Spleen (tissue), 11 donors: Measurements from ENCODE around the gene ADCK1. TPM values are rescaled to one million over a fixed set of nuclear protein-coding genes. Genes with fewer than 3 reads are reported as not detected.

Experiments
- DNase-seq: peaks from one replicate; pipeline ENCODE4 v3.0.0-alpha.2; 2020
- H3K27ac ChIP-seq, 8 donors: fragments of 200-600 bp; sonication (generic) in 7 of 8; 1 replicate in 4 of 8; 2 replicates in 4 of 8; pipeline versions ENCODE4 v1.5.0 to v1.8.0; 2016 to 2021; ENCODE audit warnings: inconsistent platforms in 4 of 8, mild to moderate bottlenecking in 4 of 8, moderate library complexity in 1 of 8
- H3K27me3 ChIP-seq, 7 donors: fragments of 200-600 bp; sonication (generic) in 6 of 7; replicated peaks in 1 of 7; 1 replicate in 4 of 7; 2 replicates in 3 of 7; pipeline versions ENCODE4 v1.5.0 to v1.8.0; 2016 to 2021; ENCODE audit warnings: inconsistent platforms in 3 of 7, mild to moderate bottlenecking in 1 of 7
- H3K36me3 ChIP-seq, 6 donors: fragments of 200-600 bp; sonication (generic) in 5 of 6; 1 replicate in 4 of 6; 2 replicates in 2 of 6; pipeline versions ENCODE4 v1.5.0 to v1.8.0; 2016 to 2021; ENCODE audit warnings: inconsistent platforms in 2 of 6
- H3K4me1 ChIP-seq, 6 donors: fragments of 200-600 bp; sonication (generic) in 5 of 6; 1 replicate in 3 of 6; 2 replicates in 3 of 6; pipeline versions ENCODE4 v1.5.0 to v1.8.0; 2016 to 2021; ENCODE audit warnings: inconsistent platforms in 3 of 6
- H3K4me3 ChIP-seq, 8 donors: fragments of 200-600 bp; sonication (generic) in 7 of 8; 1 replicate in 4 of 8; 2 replicates in 4 of 8; pipeline versions ENCODE4 v1.5.0 to v1.8.0; 2016 to 2021; ENCODE audit warnings: inconsistent platforms in 4 of 8, mild to moderate bottlenecking in 4 of 8, moderate library complexity in 2 of 8
- H3K9me3 ChIP-seq, 8 donors: fragments of 200-600 bp; sonication (generic) in 7 of 8; 1 replicate in 4 of 8; 2 replicates in 4 of 8; pipeline versions ENCODE4 v1.5.0 to v1.8.0; 2016 to 2021; ENCODE audit warnings: inconsistent platforms in 4 of 8
- CTCF ChIP-seq, 11 experiments: fragments of 200-600 bp in 7 of 11; fragments of 450-650 bp in 4 of 11; sonication (generic) in 4 of 11; IDR thresholded peaks in 8 of 11; conservative IDR thresholded peaks in 3 of 11; 1 replicate in 7 of 11; 2 replicates in 4 of 11; pipeline versions ENCODE4 v1.4.0 to v1.8.0; 2016 to 2021; ENCODE audit warnings: antibody characterized with exemption in 11 of 11, inconsistent platforms in 4 of 11, mild to moderate bottlenecking in 1 of 11
- POLR2A ChIP-seq, 3 donors: fragments of 450-650 bp; IDR thresholded peaks; one replicate each; pipeline ENCODE4 v1.5.1; 2017; ENCODE audit warnings: antibody characterized with exemption in 3 of 3, mild to moderate bottlenecking in 1 of 3
- POLR2AphosphoS5 ChIP-seq, 3 donors: sonication (generic); formaldehyde crosslinking; IDR thresholded peaks; one replicate each; pipeline ENCODE4 v1.5.1; 2017; ENCODE audit warnings: antibody characterized with exemption in 3 of 3
- WGBS, 5 donors: extraction: QIAGEN DNeasy Blood & Tissue Kit in 3 of 5; methylation state at CpG; one replicate each; pipeline versions ENCODE4 v1.1.5 to v1.1.7; 2013 to 2018; 5-methylcytosine and 5-hydroxymethylcytosine counted together
- intact Hi-C: fragments of 100-400 bp; cut with DNase I; formaldehyde crosslinking; loops from one replicate; pipeline ENCODE4 v1.15.0; 2023; ENCODE audit warnings: low total_unique reads
- polyA plus RNA-seq, 3 donors: library from polyadenylated mRNA; stranded (reverse); fragments of 200-250 nt; gene quantifications; one replicate each; pipeline ENCODE4 v1.2.1, GENCODE V29; 2013
- total RNA-seq, 7 donors: library from RNA; depleted of rRNA in 3 of 7; stranded (reverse); fragments of >200 nt in 3 of 7; fragmentation: NEBNext Ultra II Directional in 4 of 7; extraction: Animal tissue kit (Norgen Biotek cat#: 25700) in 4 of 7; gene quantifications; one replicate each; pipeline versions ENCODE4 v1.1.0 to v1.2.1, GENCODE V29; 2016 to 2021
- donor health status: healthy with polysubstance abuse.
- donor health status: DM: no; HTN: no; CAD: no; lungs with moderate emphysema.
- donor health status: DM: no; HTN: no; CAD: no.
- donor health status: Bipolar disorder and iron deficiency.
- donor health status: healthy.
- donor health status: DM: no; HTN: no; CAD: no.
- donor health status: DM: yes; HTN: yes; CAD: no.

ADCK1 gene
- total and polyA plus RNA-seq, 10 donors = 5.0 to 14.0 (median 9.0) TPM

- intact Hi-C loops = no loop called here
- no peak for DNase-seq
Measured at GRCh38 chr14:77920312-77920711, 120.4 kb downstream of the ADCK1 start.

GRCh38 chr14:77921818-77922217, 121.9 kb downstream of the ADCK1 start:
- Histone ChIP-seq H3K36me3 (peaks cover 0 to 29% (median 7%) of the 10 kb centered on the region in 6 donors), H3K27ac (no peak overlapping the region), H3K4me1 (no peaks in the 10 kb centered on the region), H3K27me3 (no peaks in the 10 kb centered on the region), H3K4me3 (no peak overlapping the region), H3K9me3 (peaks cover 0 to 11% (median 4%) of the 10 kb centered on the region in 8 donors)
- intact Hi-C loops = no loop called here
- TF ChIP-seq CTCF (IDR thresholded peaks at IDR 0.05 in 8 of 11, conservative IDR thresholded peaks at IDR 0.05 in 3 of 11) (no peak), POLR2A (IDR thresholded peaks at IDR 0.05) (no peak), POLR2AphosphoS5 (IDR thresholded peaks at IDR 0.05) (no peak)
- WGBS, 5 donors = 84 to 100% (median 88%) methylated on average over 2 of the region's 2 CpGs
- no peak for DNase-seq

More at GRCh38 chr14:77920312-77920711, 120.4 kb downstream of the ADCK1 start:
- H3K9me3 ChIP-seq = peaks cover 0 to 11% (median 4%) of the 10 kb centered on the region in 8 donors
- peaks cover 0 to 14% (median 1%) of the 10 kb centered on the region in 6 donors for H3K36me3 ChIP-seq
- no peak overlapping the region for H3K4me3 ChIP-seq
- H3K27me3 ChIP-seq = no peaks in the 10 kb centered on the region
- TF ChIP-seq CTCF (IDR thresholded peaks at IDR 0.05 in 8 of 11, conservative IDR thresholded peaks at IDR 0.05 in 3 of 11) = no peak
- TF ChIP-seq POLR2A (IDR thresholded peaks at IDR 0.05) = no peak
- TF ChIP-seq POLR2AphosphoS5 (IDR thresholded peaks at IDR 0.05) = no peak
- whole genome bisulfite sequencing, 5 donors = 90 to 97% (median 91%) methylated on average over 5 of the region's 5 CpGs
- no peaks in the 10 kb centered on the region for H3K4me1 ChIP-seq
- H3K27ac ChIP-seq = no peak overlapping the region

- WGBS, 5 donors = 63 to 82% (median 71%) methylated on average over 11 of the region's 11 CpGs
- DNase-seq = peak; percentile 43
- H3K27ac ChIP-seq = no peak overlapping the region
- H3K36me3 ChIP-seq = peaks cover 0 to 41% (median 9%) of the 10 kb centered on the region in 6 donors
- intact Hi-C loops = no loop called here
- H3K4me3 ChIP-seq = no peak overlapping the region
- TF ChIP-seq CTCF (IDR thresholded peaks at IDR 0.05 in 8 of 11, conservative IDR thresholded peaks at IDR 0.05 in 3 of 11) (no peak), POLR2A (IDR thresholded peaks at IDR 0.05) (no peak), POLR2AphosphoS5 (IDR thresholded peaks at IDR 0.05) (no peak)
- H3K27me3 ChIP-seq = no peaks in the 10 kb centered on the region
- H3K4me1 ChIP-seq = no peaks in the 10 kb centered on the region
- H3K9me3 ChIP-seq = peaks cover 0 to 11% (median 4%) of the 10 kb centered on the region in 8 donors
Measured at GRCh38 chr14:77923131-77923936, 123.4 kb downstream of the ADCK1 start.
